Globus pallidus (tissue), 1 donor: ENCODE data around the gene PLAAT2.

ENCODE experiments used
- DNase-seq: peaks from one replicate; pipeline ENCODE4 v3.0.0-alpha.2; 2015; ENCODE audit warnings: low spot score

Gene PLAAT2

GRCh38 chr11:63518548-63518947, 44.6 kb downstream of the PLAAT2 start:
- DNase-seq: no peak

GRCh38 chr11:63517156-63517555, 46.0 kb downstream of the PLAAT2 start:
- no peak for DNase-seq

GRCh38 chr11:63516109-63516508, 47.1 kb downstream of the PLAAT2 start:
- no peak for DNase-seq

- DNase-seq: no peak
Measured at GRCh38 chr11:63512816-63513215, 50.4 kb downstream of the PLAAT2 start.

- DNase-seq: peak; percentile 59
Measured at GRCh38 chr11:63511048-63511748, 52.0 kb downstream of the PLAAT2 start.

- peak; percentile 97 for DNase-seq
Measured at GRCh38 chr11:63510360-63511047, 52.7 kb downstream of the PLAAT2 start.

- DNase-seq: no peak
Measured at GRCh38 chr11:63508745-63509144, 54.4 kb downstream of the PLAAT2 start.

GRCh38 chr11:63508009-63508408, 55.2 kb downstream of the PLAAT2 start:
- DNase-seq: peak; percentile 90

- DNase-seq: no peak
Measured at GRCh38 chr11:63507511-63507910, 55.7 kb downstream of the PLAAT2 start.

GRCh38 chr11:63506876-63507275, 56.3 kb downstream of the PLAAT2 start:
- DNase-seq: no peak

- DNase-seq: no peak
Measured at GRCh38 chr11:63505857-63506528, 57.2 kb downstream of the PLAAT2 start, which contains the start of gene LGALS12. Gene LGALS12, plus strand, starts transcription at chr11:63506084. Its CDS starts 375 bp downstream, at chr11:63506459.

- peak; percentile 68 for DNase-seq
Measured at GRCh38 chr11:63504933-63505586, 58.1 kb downstream of the PLAAT2 start.

GRCh38 chr11:63504054-63504453, 59.1 kb downstream of the PLAAT2 start:
- DNase-seq: no peak

- no peak for DNase-seq
Measured at GRCh38 chr11:63503492-63503891, 59.7 kb downstream of the PLAAT2 start.
